Right lobe of liver (tissue), 6 donors: ENCODE data around the gene NEU1. TPM values are rescaled to one million over a fixed set of nuclear protein-coding genes. Genes with fewer than 3 reads are reported as not detected.

Experiments used
- ATAC-seq, 4 donors: fragments of 200-7000 bp; cut with Tn5 transposase; one replicate each; pipeline ENCODE4 v1.9.1; 2020; ENCODE audit warnings: mild to moderate bottlenecking in 4 of 4, moderate library complexity in 4 of 4
- DNase-seq, 3 donors: peaks; one replicate each; pipeline ENCODE4 v3.0.0-alpha.2; 2020
- H3K27ac ChIP-seq, 3 donors: fragments of 200-600 bp; one replicate each; pipeline ENCODE4 v1.8.0; 2022
- H3K27me3 ChIP-seq, 2 donors: fragments of 200-600 bp; one replicate each; pipeline ENCODE4 v1.8.0; 2022
- H3K36me3 ChIP-seq, 4 donors: fragments of 200-600 bp; sonication (generic) in 1 of 4; one replicate each; pipeline versions ENCODE4 v1.5.1 to v1.8.0; 2017 to 2022; ENCODE audit warnings: control low read depth in 1 of 4
- H3K4me1 ChIP-seq, 4 donors: fragments of 200-600 bp; sonication (generic) in 1 of 4; one replicate each; pipeline versions ENCODE4 v1.5.1 to v1.8.0; 2017 to 2022; ENCODE audit warnings: control low read depth in 1 of 4
- H3K4me3 ChIP-seq, 3 donors: fragments of 200-600 bp; one replicate each; pipeline ENCODE4 v1.8.0; 2022
- H3K9me3 ChIP-seq, 4 donors: fragments of 200-600 bp; sonication (generic) in 1 of 4; one replicate each; pipeline versions ENCODE4 v1.5.1 to v1.8.0; 2017 to 2022; ENCODE audit warnings: control low read depth in 1 of 4
- POLR2A ChIP-seq: fragments of 450-650 bp; IDR thresholded peaks from one replicate; pipeline ENCODE4 v1.6.1; 2017; ENCODE audit warnings: antibody characterized with exemption, mild to moderate bottlenecking
- WGBS: methylation state at CpG from one replicate; pipeline ENCODE4 v1.1.6; 2018; ENCODE audit warnings: low coverage, low lambda C conversion rate; ENCODE audit not compliant: insufficient coverage; ENCODE audit errors: missing lambda C conversion rate; 5-methylcytosine and 5-hydroxymethylcytosine counted together
- intact Hi-C, 2 donors: fragments of 100-400 bp; cut with DNase I; formaldehyde crosslinking; loops; one replicate each; pipeline versions ENCODE4 v1.11.2 to v1.14.1; 2022
- total RNA-seq, 6 experiments: library from RNA; depleted of rRNA in 2 of 6; stranded (reverse); fragments of >200 nt in 2 of 6; fragmentation: NEBNext Ultra II Directional in 3 of 6; extraction: Animal tissue kit (Norgen Biotek cat#: 25700) in 3 of 6; gene quantifications; one replicate each; pipeline versions ENCODE4 v1.1.0 to v1.2.4, GENCODE V29; 2016 to 2023
- TF ChIP-seq, protein P1 (sequence below), 4 donors: fragments of 200-600 bp in 3 of 4; fragments of 450-650 bp in 1 of 4; IDR thresholded peaks; one replicate each; pipeline versions ENCODE4 v1.5.1 to v1.8.0; 2016 to 2022; ENCODE audit warnings: antibody characterized with exemption in 4 of 4, mild to moderate bottlenecking in 2 of 4
- donor health status: DM: no; HTN: yes; CAD: no.
- donor health status: DM: no; HTN: no; CAD: no.
- donor health status: DM: no; HTN: no; CAD: no.
- donor health status: DM: no; HTN: yes; CAD: no.
- donor health status: DM: no; HTN: yes; CAD: no.

The NEU1 gene
- total RNA-seq, 6 experiments from 2014 or later, result 20.3 to 44.8 (median 34.1) TPM

GRCh38 chr6:31851485-31851832 lies 11.2 kb downstream of the NEU1 start:
- DNase-seq (no peak), ATAC-seq (peak; percentile 22 to 74 (median 50))
- H3K36me3 ChIP-seq, result no peaks in the 10 kb centered on the region
- 36% methylated on average over 2 of the region's 2 CpGs for WGBS
- no peak overlapping the region for H3K27ac ChIP-seq
- intact Hi-C loops, result no loop called here
- H3K27me3 ChIP-seq, result no peaks in the 10 kb centered on the region
- no peak overlapping the region for H3K4me3 ChIP-seq
- H3K4me1 ChIP-seq, result peaks cover 0 to 10% (median 0%) of the 10 kb centered on the region in 4 donors
- TF ChIP-seq, protein P1, sequence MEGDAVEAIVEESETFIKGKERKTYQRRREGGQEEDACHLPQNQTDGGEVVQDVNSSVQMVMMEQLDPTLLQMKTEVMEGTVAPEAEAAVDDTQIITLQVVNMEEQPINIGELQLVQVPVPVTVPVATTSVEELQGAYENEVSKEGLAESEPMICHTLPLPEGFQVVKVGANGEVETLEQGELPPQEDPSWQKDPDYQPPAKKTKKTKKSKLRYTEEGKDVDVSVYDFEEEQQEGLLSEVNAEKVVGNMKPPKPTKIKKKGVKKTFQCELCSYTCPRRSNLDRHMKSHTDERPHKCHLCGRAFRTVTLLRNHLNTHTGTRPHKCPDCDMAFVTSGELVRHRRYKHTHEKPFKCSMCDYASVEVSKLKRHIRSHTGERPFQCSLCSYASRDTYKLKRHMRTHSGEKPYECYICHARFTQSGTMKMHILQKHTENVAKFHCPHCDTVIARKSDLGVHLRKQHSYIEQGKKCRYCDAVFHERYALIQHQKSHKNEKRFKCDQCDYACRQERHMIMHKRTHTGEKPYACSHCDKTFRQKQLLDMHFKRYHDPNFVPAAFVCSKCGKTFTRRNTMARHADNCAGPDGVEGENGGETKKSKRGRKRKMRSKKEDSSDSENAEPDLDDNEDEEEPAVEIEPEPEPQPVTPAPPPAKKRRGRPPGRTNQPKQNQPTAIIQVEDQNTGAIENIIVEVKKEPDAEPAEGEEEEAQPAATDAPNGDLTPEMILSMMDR (IDR thresholded peaks at IDR 0.05), result no peak
- TF ChIP-seq POLR2A, result no peak
- H3K9me3 ChIP-seq, result no peaks in the 10 kb centered on the region

DNA sequence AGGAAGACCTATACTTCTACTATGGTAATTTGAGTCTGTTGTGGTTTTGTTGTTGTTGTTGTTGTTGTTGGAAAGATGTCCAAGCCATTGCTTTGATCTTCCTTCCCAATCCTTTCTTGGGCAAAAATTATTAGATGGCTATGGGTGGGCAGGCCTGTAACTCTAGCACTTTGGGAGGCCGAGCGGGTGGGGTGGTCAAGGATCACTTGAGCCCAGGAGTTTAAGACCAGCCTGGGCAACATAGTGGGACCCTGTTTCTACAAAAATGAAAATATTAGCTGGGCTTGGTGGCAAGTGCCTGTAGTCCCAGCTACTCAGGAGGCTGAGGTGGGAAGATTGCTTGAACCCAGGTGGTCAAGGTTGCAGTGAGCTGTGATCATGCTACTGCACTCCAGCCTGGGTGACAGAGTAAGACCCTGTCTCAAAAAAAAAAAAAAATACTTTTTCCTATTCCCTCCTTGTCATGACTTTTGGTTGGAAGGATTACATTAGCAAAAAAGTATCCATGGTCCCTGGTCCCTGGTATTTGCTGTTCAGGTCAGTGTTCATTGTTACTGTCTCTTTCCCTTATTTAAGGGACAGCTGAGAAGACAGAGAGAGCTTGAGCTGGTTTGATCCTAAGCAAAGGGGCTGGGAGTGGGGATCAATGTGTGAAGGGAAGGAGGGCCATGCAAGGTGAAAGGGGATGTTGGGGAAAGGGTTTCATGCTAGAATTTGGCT lies 11.7 kb downstream of the NEU1 start:
- intact Hi-C loops, result no loop called here
- ATAC-seq, result peak in 1 of 4 donors; percentile 45
- Histone ChIP-seq H3K27me3 (no peaks in the 10 kb centered on the region), H3K27ac (no peak overlapping the region), H3K36me3 (no peaks in the 10 kb centered on the region), H3K4me1 (peaks cover 0 to 10% (median 0%) of the 10 kb centered on the region in 4 donors), H3K9me3 (no peaks in the 10 kb centered on the region), H3K4me3 (no peak overlapping the region)
- WGBS, result 94% methylated on average over 2 of the region's 2 CpGs
- no peak for TF ChIP-seq POLR2A
- TF ChIP-seq, protein P1 (IDR thresholded peaks at IDR 0.05), result no peak
- DNase-seq, result no peak

DNA sequence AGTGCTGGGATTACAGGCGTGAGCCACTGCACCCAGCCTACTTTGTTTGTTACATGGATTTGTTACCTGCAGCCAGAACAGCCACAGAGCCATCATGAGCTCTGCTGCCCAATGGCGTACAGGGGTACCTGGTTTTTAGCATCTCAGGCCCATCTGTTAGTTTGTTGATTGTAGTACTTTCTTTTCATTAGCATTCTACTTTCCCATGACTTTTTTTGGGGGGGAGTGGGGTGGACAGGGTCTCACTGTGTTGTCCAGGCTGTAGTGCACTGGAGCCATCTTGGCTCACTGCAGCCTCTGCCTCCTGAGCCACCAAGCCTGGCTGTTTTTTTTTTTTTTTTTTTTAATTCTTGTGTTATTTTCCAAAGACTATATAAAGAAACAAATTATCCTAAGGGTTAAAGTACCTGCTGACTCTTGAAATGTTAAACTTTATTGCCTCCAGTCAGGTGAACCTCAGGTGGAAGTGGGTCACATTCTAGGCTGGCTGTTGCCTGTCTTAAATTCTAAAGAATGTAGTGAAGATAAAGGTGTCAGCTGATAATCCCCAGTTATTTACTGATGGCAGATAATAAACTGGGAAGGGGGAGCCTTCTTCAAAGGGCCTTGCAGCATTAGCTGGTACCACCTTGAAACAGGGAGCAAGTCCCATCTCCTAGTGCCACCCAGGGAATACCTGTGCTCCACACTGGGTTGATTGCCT lies 15.2 kb downstream of the NEU1 start:
- 93% methylated on average over 2 of the region's 2 CpGs for WGBS

DNA sequence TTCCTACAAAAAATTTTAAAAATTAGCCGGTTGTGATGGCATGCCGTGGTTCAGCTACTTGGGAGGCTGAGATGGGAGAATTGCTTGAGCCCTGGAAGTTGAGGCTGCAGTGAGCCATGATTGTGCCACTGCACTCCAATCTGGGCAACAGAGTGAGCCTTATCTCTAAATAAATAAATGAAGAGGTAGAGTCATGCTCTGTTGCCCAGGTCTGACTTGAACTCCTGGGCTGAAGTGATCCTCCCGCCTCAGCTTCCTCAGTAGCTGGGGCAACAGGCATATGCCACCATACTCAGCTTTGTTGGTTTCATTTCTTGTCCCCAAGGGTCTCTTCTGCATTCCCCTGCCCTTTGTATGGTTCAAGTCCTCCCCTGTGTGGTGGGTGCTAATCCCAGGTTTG lies 18.1 kb downstream of the NEU1 start:
- Histone ChIP-seq H3K36me3 (peaks cover 6 to 16% (median 10%) of the 10 kb centered on the region in 4 donors), H3K4me1 (no peaks in the 10 kb centered on the region), H3K27ac (no peak overlapping the region), H3K4me3 (no peak overlapping the region), H3K27me3 (no peaks in the 10 kb centered on the region), H3K9me3 (no peaks in the 10 kb centered on the region)
- intact Hi-C loops, result no loop called here
- TF ChIP-seq, protein P1 (IDR thresholded peaks at IDR 0.05), result no peak
- TF ChIP-seq POLR2A, result no peak
- WGBS, result 94% methylated on average over 3 of the region's 3 CpGs
- DNase-seq (no peak), ATAC-seq (peak in 3 of 4 donors; percentile 23 to 45 (median 38))

More for the DNA sequence above, 15.2 kb downstream of the NEU1 start:
- H3K36me3 ChIP-seq, result no peaks in the 10 kb centered on the region
- ATAC-seq, result no peak
- intact Hi-C loops, result no loop called here
- no peak for DNase-seq
- H3K4me1 ChIP-seq, result peaks cover 0 to 10% (median 0%) of the 10 kb centered on the region in 4 donors
- H3K27ac ChIP-seq, result no peak overlapping the region
- TF ChIP-seq, protein P1 (IDR thresholded peaks at IDR 0.05), result no peak
- TF ChIP-seq POLR2A, result no peak
- H3K9me3 ChIP-seq, result no peaks in the 10 kb centered on the region
- no peak overlapping the region for H3K4me3 ChIP-seq
- H3K27me3 ChIP-seq, result no peaks in the 10 kb centered on the region
